NCI-H1436 treated with DMSO at 0.1 percent for 48 hours (cell line): ENCODE results near the gene BAG5.

ENCODE experiments used
- DNase-seq: peaks from one replicate; lab custom pipeline; 2025; lab: John Stamatoyannopoulos, UW

Gene BAG5

GRCh38 chr14:103508521-103509329 lies 53.7 kb downstream of the BAG5 start:
- no peak for DNase-seq

- DNase-seq = no peak
Observed at GRCh38 chr14:103507751-103508150, 54.7 kb downstream of the BAG5 start.
